ENCODE results near the gene CAVIN4. TPM values are rescaled to one million over a fixed set of nuclear protein-coding genes. Genes with fewer than 3 reads are reported as not detected.

Gene CAVIN4
- total and polyA plus RNA-seq, 2 donors (not counting 3 experiments of a cell fraction or from before 2014, with no cell fraction given), result 0.61 to 3.1 TPM

DNA sequence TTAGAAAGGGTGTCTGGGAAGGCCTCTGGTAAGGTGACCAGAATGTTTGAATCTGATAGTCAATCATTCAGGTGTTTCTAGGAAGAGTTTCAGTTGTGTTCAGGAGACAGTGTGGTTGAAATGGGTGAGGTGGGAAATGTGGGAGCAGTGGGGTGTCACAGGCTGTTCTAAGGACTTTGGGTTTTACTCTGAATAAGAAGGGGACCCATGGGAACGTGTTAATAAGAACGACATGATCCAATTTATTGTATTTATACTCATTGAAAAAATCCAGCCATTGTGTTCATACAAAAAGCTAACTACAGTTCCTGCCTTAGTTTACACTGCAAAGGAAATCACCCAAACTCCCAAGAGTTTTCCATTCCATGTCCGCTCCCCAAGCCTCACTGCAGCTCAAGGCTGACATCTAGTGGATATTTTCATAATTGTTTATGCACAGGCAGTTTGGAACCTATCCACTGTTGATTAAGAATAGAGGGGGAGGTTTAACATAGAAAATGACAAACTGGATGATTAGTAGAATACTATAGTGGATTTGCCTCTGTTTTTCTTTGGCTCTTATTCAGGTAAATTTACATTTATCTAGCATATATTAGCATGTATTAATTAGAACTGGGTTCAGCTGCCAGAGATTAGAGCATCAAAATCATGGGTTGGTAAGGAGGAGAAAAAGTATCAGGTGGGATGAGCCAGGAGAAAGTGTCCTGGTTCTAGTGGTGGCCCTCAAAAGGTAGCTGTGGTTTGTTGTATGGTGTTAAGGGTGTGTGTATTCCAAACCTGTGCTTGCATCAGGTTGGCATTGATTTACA lies 17.7 kb downstream of the CAVIN4 start:
- intact Hi-C loops (cut with micrococcal nuclease), result loop anchor here (1.0 to 5.0 kb wide), 11 partner anchors 90 to 1433 kb away; partner anchors contain the start of genes ERP44, INVS, MSANTD3 and NR4A3
- POLR2A ChIA-PET, result no interaction called here
- Histone ChIP-seq H3K4me1 (ENCODE audit: control insufficient read depth, extremely low read depth, insufficient read depth, low read length) (peaks cover 12% of the 10 kb centered on the region), H3K4me2 (ENCODE audit: insufficient read depth, low read length) (no peak overlapping the region), H3K4me3 (replicated peaks in 1 of 3; ENCODE audit: insufficient read depth in 1 of 3, low read depth in 1 of 3, low read length in 3 of 3) (no peak overlapping the region), H4K20me1 (replicated peaks; ENCODE audit: control insufficient read depth, extremely low read depth, insufficient read depth, low read length) (no peaks in the 10 kb centered on the region), H3K36me3 (ENCODE audit: control insufficient read depth in 2 of 2, extremely low read depth in 1 of 2, insufficient read depth in 2 of 2, low read length in 2 of 2) (no peaks in the 10 kb centered on the region), H3K27ac (ENCODE audit: insufficient read depth, low read depth, low read length) (no peak overlapping the region), H3K9ac (replicated peaks; ENCODE audit: extremely low read depth, insufficient read depth, low read length) (no peak overlapping the region), H3K79me2 (ENCODE audit: control insufficient read depth, insufficient read depth, low read length) (no peaks in the 10 kb centered on the region), H2AFZ (ENCODE audit: low read depth, low read length) (no peak overlapping the region), H3K9me1 (replicated peaks; ENCODE audit: control insufficient read depth, extremely low read depth, insufficient read depth, low read length) (no peaks in the 10 kb centered on the region), H3K27me3 (ENCODE audit: control insufficient read depth in 2 of 2, insufficient read depth in 2 of 2, low read length in 2 of 2) (no peaks in the 10 kb centered on the region), H3K9me3 (replicated peaks; ENCODE audit: control insufficient read depth, insufficient read depth, low read length) (no peaks in the 10 kb centered on the region)
- TF ChIP-seq POLR2A (IDR thresholded peaks at IDR 0.05; ENCODE audit: low read depth, low read length), result no peak
- TF ChIP-seq JUN (IDR thresholded peaks at IDR 0.05; ENCODE audit: borderline replicate concordance, insufficient read depth, insufficient read length, low read depth), result no peak
- no peak for TF ChIP-seq MYC (IDR thresholded peaks at IDR 0.05; ENCODE audit: low read depth, low read length)
- TF ChIP-seq CTCF (IDR thresholded peaks at IDR 0.05; ENCODE audit: extremely low read depth in 1 of 2, insufficient read depth in 1 of 2, low read depth in 1 of 2, low read length in 2 of 2), result peak; percentile 52 to 64
- no peak for TF ChIP-seq FOS (IDR thresholded peaks at IDR 0.05; ENCODE audit: borderline replicate concordance, insufficient read depth, low read length)
- no TSS peak for BruUV-seq (replicated peaks)
- CTCF ChIA-PET, result interaction anchor here (0.7 to 2.1 kb wide), 20 partner anchors 8 to 1433 kb away, joined by 3 to 42 read pairs (median 4); partner anchors contain the start of genes MSANTD3 and TMEFF1
- dilution Hi-C loops (cut with MboI; ENCODE audit: extremely low pct_ligation_motif_present, low sequenced_read_pairs), result no loop called here
- FAIRE-seq (peak; percentile 86), DNase-seq (ENCODE audit: low read depth, low spot score) (peak; percentile 83)
